ENCODE data around the gene KCTD3.

- no peak for TF ChIP-seq CTCF (IDR thresholded peaks at IDR 0.05)
- TF ChIP-seq POLR2A (IDR thresholded peaks at IDR 0.05): no peak
- TF ChIP-seq POLR2AphosphoS5 (IDR thresholded peaks at IDR 0.05): no peak
Measured at GRCh38 chr1:215581896-215582295, 14.8 kb downstream of the KCTD3 start.
